HepG2 (cell line): ENCODE measurements around the gene PSMC5. TPM values are rescaled to one million over a fixed set of nuclear protein-coding genes. Genes with fewer than 3 reads are reported as not detected.
A peak's percentile ranks its signal among the peaks of the same experiment; 100 is the strongest.

Source experiments
- ARHGAP35 ChIP-seq: sonication (generic); formaldehyde crosslinking; IDR thresholded peaks from 2 replicates; pipeline ENCODE4 v1.9.0; 2022; ENCODE audit warnings: mild to moderate bottlenecking, inconsistent platforms, moderate library complexity, missing genetic modification reagents, borderline replicate concordance
- ATF5 ChIP-seq: sonication (generic); formaldehyde crosslinking; IDR thresholded peaks from 2 replicates; pipeline ENCODE4 v1.4.0; 2020; ENCODE audit warnings: mild to moderate bottlenecking, low read depth, missing genetic modification reagents
- CSRNP1 ChIP-seq: sonication (generic); formaldehyde crosslinking; IDR thresholded peaks from 2 replicates; pipeline ENCODE4 v1.8.1; 2023; ENCODE audit warnings: mild to moderate bottlenecking, missing genetic modification reagents
- DBP ChIP-seq: sonication (generic); formaldehyde crosslinking; IDR thresholded peaks from 2 replicates; pipeline ENCODE4 v1.4.0; 2020; ENCODE audit warnings: missing genetic modification reagents; ENCODE audit errors: not compliant biosample characterization
- DNMT3B ChIP-seq: conservative IDR thresholded peaks from 2 replicates; pipeline ENCODE4 v1.6.1; 2016; ENCODE audit warnings: missing biosample characterization, control low read depth
- IKZF5 ChIP-seq: IDR thresholded peaks from 2 replicates; pipeline ENCODE4 v1.6.1; 2018; ENCODE audit warnings: missing genetic modification reagents, mild to moderate bottlenecking, missing compliant biosample characterization
- JUND ChIP-seq: sonication (generic); formaldehyde crosslinking; IDR thresholded peaks from 2 replicates; pipeline ENCODE4 v1.8.0; 2022; ENCODE audit warnings: mild to moderate bottlenecking, missing genetic modification reagents
- KLF11 ChIP-seq: IDR thresholded peaks from 2 replicates; pipeline ENCODE4 v1.6.1; 2016; ENCODE audit warnings: missing compliant biosample characterization
- MXD4 ChIP-seq: IDR thresholded peaks from 2 replicates; pipeline ENCODE4 v1.6.1; 2016; ENCODE audit warnings: mild to moderate bottlenecking, missing biosample characterization, missing genetic modification reagents
- PATZ1 ChIP-seq: sonication (generic); formaldehyde crosslinking; IDR thresholded peaks from 2 replicates; pipeline ENCODE4 v1.4.0; 2020; ENCODE audit warnings: missing genetic modification reagents
- PHB2 ChIP-seq: fragments of 450-650 bp; IDR thresholded peaks from 2 replicates; pipeline ENCODE4 v1.6.1; 2018; ENCODE audit not compliant: partially characterized antibody
- REL ChIP-seq: sonication (generic); formaldehyde crosslinking; conservative IDR thresholded peaks from 2 replicates; pipeline ENCODE4 v1.8.0; 2022; ENCODE audit warnings: mild to moderate bottlenecking, missing genetic modification reagents, moderate library complexity
- RNF2 ChIP-seq: fragments of 450-650 bp; conservative IDR thresholded peaks from 2 replicates; pipeline ENCODE4 v1.6.1; 2016; ENCODE audit warnings: low read depth
- ZMAT5 ChIP-seq: sonication (generic); formaldehyde crosslinking; IDR thresholded peaks from 2 replicates; pipeline ENCODE4 v1.5.0; 2020; ENCODE audit warnings: mild to moderate bottlenecking, low read depth, missing genetic modification reagents, borderline replicate concordance
- ZNF124 ChIP-seq: sonication (generic); formaldehyde crosslinking; IDR thresholded peaks from 2 replicates; pipeline ENCODE4 v1.4.0; 2020; ENCODE audit warnings: missing genetic modification reagents
- ZNF230 ChIP-seq: sonication (generic); formaldehyde crosslinking; IDR thresholded peaks from 2 replicates; pipeline ENCODE4 v1.4.0; 2020; ENCODE audit warnings: mild to moderate bottlenecking, missing genetic modification reagents
- ZNF264 ChIP-seq: sonication (generic); formaldehyde crosslinking; IDR thresholded peaks from 2 replicates; pipeline ENCODE4 v1.4.0; 2020; ENCODE audit warnings: missing genetic modification reagents
- ZNF317 ChIP-seq: sonication (generic); formaldehyde crosslinking; IDR thresholded peaks from 2 replicates; pipeline ENCODE4 v1.5.0; 2020; ENCODE audit warnings: mild to moderate bottlenecking, missing genetic modification reagents
- ZNF329 ChIP-seq: sonication (generic); formaldehyde crosslinking; IDR thresholded peaks from 2 replicates; pipeline ENCODE4 v1.9.0; 2021; ENCODE audit warnings: low read depth, mild to moderate bottlenecking, missing genetic modification reagents
- ZNF414 ChIP-seq: sonication (generic); formaldehyde crosslinking; IDR thresholded peaks from 2 replicates; pipeline ENCODE4 v1.5.0; 2020; ENCODE audit warnings: missing genetic modification reagents
- ZNF883 ChIP-seq: sonication (generic); formaldehyde crosslinking; IDR thresholded peaks from 2 replicates; pipeline ENCODE4 v1.5.1; 2020; ENCODE audit warnings: mild to moderate bottlenecking, missing genetic modification reagents; ENCODE audit errors: not compliant biosample characterization
- polyA plus RNA-seq, 8 experiments: library from polyadenylated mRNA; depleted of rRNA in 3 of 8; stranded (reverse) in 7 of 8; unstranded in 1 of 8; fragments of >200 nt; fragmentation: Illumina TruSeq in 4 of 8; extraction: Trizol in 4 of 8; gene quantifications; 2 replicates each; pipeline versions ENCODE4 v1.2.1 to v1.2.3, GENCODE V29; 2011 to 2016; ENCODE audit warnings: low read depth in 4 of 8, missing spikeins in 1 of 8, mixed read lengths in 1 of 8; ENCODE audit not compliant: insufficient read depth in 1 of 8
- total RNA-seq, 5 experiments: library from RNA; depleted of rRNA; stranded (reverse); fragments of >200 nt; fragmentation: Illumina TruSeq; extraction: Trizol; gene quantifications; 2 replicates each; pipeline ENCODE4 v1.2.3, GENCODE V29; 2016; ENCODE audit warnings: low read depth in 1 of 5

Gene PSMC5
- total and polyA plus RNA-seq, 2 of the 13 experiments (the other 11 are each of a cell fraction or from before 2014, with no cell fraction given), result 35.3 to 128 TPM

- TF ChIP-seq PATZ1 (CRISPR knock-in tag) (peak; percentile 84), IKZF5 (peak; percentile 87; the same call in 1 of the 2 replicates), ZNF230 (CRISPR knock-in tag) (peak; percentile 68; the same call in 1 of the 2 replicates), DNMT3B (CRISPR knock-in tag) (0 out of 2 replicates have a peak, but pooled peaks have one; percentile 15), ZNF124 (CRISPR knock-in tag) (peak; percentile 95), ZNF414 (CRISPR knock-in tag) (peak; percentile 76; the same call in 1 of the 2 replicates), REL (CRISPR knock-in tag) (peak; percentile 95), PHB2 (no peak), KLF11 (CRISPR knock-in tag) (peak; percentile 85; the same call in 1 of the 2 replicates), ZNF883 (CRISPR knock-in tag) (peak; percentile 84), MXD4 (CRISPR knock-in tag) (peak; percentile 84; the same call in 1 of the 2 replicates), ZNF264 (peak; percentile 91; the same call in 1 of the 2 replicates), RNF2 (peak; percentile 65; the same call in 1 of the 2 replicates), CSRNP1 (CRISPR knock-in tag) (peak; percentile 99), ZNF317 (CRISPR knock-in tag) (peak; percentile 89), DBP (CRISPR knock-in tag) (peak; percentile 93), ZNF329 (CRISPR knock-in tag) (peak; percentile 56), ATF5 (peak; percentile 68; the same call in 1 of the 2 replicates), JUND (CRISPR knock-in tag) (0 out of 2 replicates have a peak, but pooled peaks have one; percentile 50), ZMAT5 (CRISPR knock-in tag) (no peak), ARHGAP35 (CRISPR knock-in tag) (no peak; the same call in 1 of the 2 replicates)
Observed at GRCh38 chr17:63842540-63843386, 15.5 kb downstream of the PSMC5 start, which contains the start of gene SMARCD2 (continued).
